SK-N-SH treated with all-trans-retinoic acid at 6 μM for 48 hours (cell line): Measurements from ENCODE around the gene HDAC4.

ENCODE experiments used
- ATAC-seq: fragments of 200-7000 bp; cut with Tn5 transposase; 3 replicates; pipeline ENCODE4 v1.9.1; 2020; ENCODE audit warnings: mild to moderate bottlenecking, moderate library complexity
- ARNTL ChIP-seq: fragments of 450-650 bp; formaldehyde crosslinking; IDR thresholded peaks from 2 replicates; pipeline ENCODE4 v1.5.0; 2020; ENCODE audit warnings: low read depth, mild to moderate bottlenecking, moderate library complexity, borderline replicate concordance
- CSDC2 ChIP-seq: fragments of 250-450 bp; sonication (Bioruptor Pico); IDR thresholded peaks from 2 replicates; pipeline ENCODE4 v1.5.0; 2020; ENCODE audit warnings: mild to moderate bottlenecking, moderate library complexity
- ESRRG ChIP-seq: fragments of 250-450 bp; sonication (Bioruptor Pico); IDR thresholded peaks from 2 replicates; pipeline ENCODE4 v1.6.1; 2021; ENCODE audit warnings: mild to moderate bottlenecking
- GLIS3 ChIP-seq: fragments of 250-450 bp; sonication (Bioruptor Pico); IDR thresholded peaks from 2 replicates; pipeline ENCODE4 v1.5.0; 2020; ENCODE audit warnings: mild to moderate bottlenecking, moderate library complexity
- ISL1 ChIP-seq: fragments of 250-450 bp; sonication (Bioruptor Pico); IDR thresholded peaks from 2 replicates; pipeline ENCODE4 v2.1.2; 2022; ENCODE audit warnings: mild to moderate bottlenecking, moderate library complexity
- OSR1 ChIP-seq: fragments of 250-450 bp; sonication (Bioruptor Pico); IDR thresholded peaks from 2 replicates; pipeline ENCODE4 v1.8.0; 2022; ENCODE audit warnings: moderate library complexity, mild to moderate bottlenecking, inconsistent platforms
- POU6F1 ChIP-seq: fragments of 250-450 bp; sonication (Bioruptor Pico); IDR thresholded peaks from 2 replicates; pipeline ENCODE4 v1.8.0; 2021; ENCODE audit warnings: low read depth, mild to moderate bottlenecking, moderate library complexity, borderline replicate concordance
- PPARA ChIP-seq: fragments of 250-450 bp; sonication (Bioruptor Pico); IDR thresholded peaks from 2 replicates; pipeline ENCODE4 v1.5.0; 2020; ENCODE audit warnings: mild to moderate bottlenecking, borderline replicate concordance
- RARB ChIP-seq: fragments of 250-450 bp; sonication (Bioruptor Pico); IDR thresholded peaks from 2 replicates; pipeline ENCODE4 v1.8.0; 2021; ENCODE audit warnings: mild to moderate bottlenecking, moderate library complexity
- SNAI2 ChIP-seq: fragments of 250-450 bp; sonication (Bioruptor Pico); IDR thresholded peaks from 2 replicates; pipeline ENCODE4 v1.5.0; 2020; ENCODE audit warnings: mild to moderate bottlenecking, moderate library complexity
- TCF4 ChIP-seq: fragments of 250-450 bp; sonication (Bioruptor Pico); IDR thresholded peaks from 2 replicates; pipeline ENCODE4 v1.8.0; 2021; ENCODE audit warnings: mild to moderate bottlenecking, moderate library complexity, borderline replicate concordance
- TOX ChIP-seq: fragments of 250-450 bp; sonication (Bioruptor Pico); IDR thresholded peaks from 2 replicates; pipeline ENCODE4 v1.8.0; 2021; ENCODE audit warnings: mild to moderate bottlenecking, moderate library complexity, borderline replicate concordance
- TSHZ2 ChIP-seq: fragments of 250-450 bp; sonication (Bioruptor Pico); IDR thresholded peaks from 2 replicates; pipeline ENCODE4 v1.5.0; 2020; ENCODE audit warnings: mild to moderate bottlenecking, moderate library complexity
- ZC3H10 ChIP-seq: fragments of 250-450 bp; sonication (Bioruptor Pico); IDR thresholded peaks from 2 replicates; pipeline ENCODE4 v1.5.1; 2021; ENCODE audit warnings: mild to moderate bottlenecking, moderate library complexity
- ZFP3 ChIP-seq: fragments of 250-450 bp; sonication (Bioruptor Pico); IDR thresholded peaks from 2 replicates; pipeline ENCODE4 v1.5.0; 2020; ENCODE audit warnings: mild to moderate bottlenecking, moderate library complexity
- ZFP30 ChIP-seq: fragments of 450-650 bp; formaldehyde crosslinking; IDR thresholded peaks from 2 replicates; pipeline ENCODE4 v1.5.0; 2022; ENCODE audit warnings: mild to moderate bottlenecking, moderate library complexity
- ZNF565 ChIP-seq: fragments of 450-650 bp; formaldehyde crosslinking; conservative IDR thresholded peaks from 2 replicates; pipeline ENCODE4 v1.5.0; 2020; ENCODE audit warnings: low read depth, mild to moderate bottlenecking, moderate library complexity
- ZNF70 ChIP-seq: fragments of 450-650 bp; formaldehyde crosslinking; IDR thresholded peaks from 2 replicates; pipeline ENCODE4 v1.5.0; 2020; ENCODE audit warnings: mild to moderate bottlenecking, moderate library complexity
- ZNF8 ChIP-seq: fragments of 450-650 bp; formaldehyde crosslinking; IDR thresholded peaks from 2 replicates; pipeline ENCODE4 v1.5.0; 2020; ENCODE audit warnings: mild to moderate bottlenecking, moderate library complexity
- TF ChIP-seq, protein P1 (sequence below): fragments of 250-450 bp; sonication (Bioruptor Pico); IDR thresholded peaks from 2 replicates; pipeline ENCODE4 v1.8.0; 2020; ENCODE audit warnings: mild to moderate bottlenecking, moderate library complexity, borderline replicate concordance
- TF ChIP-seq, protein P2 (sequence below): fragments of 250-450 bp; sonication (Bioruptor Pico); IDR thresholded peaks from 2 replicates; pipeline ENCODE4 v1.5.1; 2020; ENCODE audit warnings: low read depth, mild to moderate bottlenecking, moderate library complexity

HDAC4 gene

GRCh38 chr2:239198221-239198620, 202.6 kb downstream of the HDAC4 start:
- ATAC-seq, result no peak
- TF ChIP-seq ZNF70 (no peak), ZFP30 (CRISPR knock-in tag) (no peak), RARB (CRISPR knock-in tag) (no peak), ZC3H10 (CRISPR knock-in tag) (no peak), PPARA (CRISPR knock-in tag) (no peak), POU6F1 (CRISPR knock-in tag) (no peak), ZNF8 (CRISPR knock-in tag) (no peak), ZNF565 (no peak), TOX (no peak), GLIS3 (CRISPR knock-in tag) (no peak)
- TF ChIP-seq, protein P1, sequence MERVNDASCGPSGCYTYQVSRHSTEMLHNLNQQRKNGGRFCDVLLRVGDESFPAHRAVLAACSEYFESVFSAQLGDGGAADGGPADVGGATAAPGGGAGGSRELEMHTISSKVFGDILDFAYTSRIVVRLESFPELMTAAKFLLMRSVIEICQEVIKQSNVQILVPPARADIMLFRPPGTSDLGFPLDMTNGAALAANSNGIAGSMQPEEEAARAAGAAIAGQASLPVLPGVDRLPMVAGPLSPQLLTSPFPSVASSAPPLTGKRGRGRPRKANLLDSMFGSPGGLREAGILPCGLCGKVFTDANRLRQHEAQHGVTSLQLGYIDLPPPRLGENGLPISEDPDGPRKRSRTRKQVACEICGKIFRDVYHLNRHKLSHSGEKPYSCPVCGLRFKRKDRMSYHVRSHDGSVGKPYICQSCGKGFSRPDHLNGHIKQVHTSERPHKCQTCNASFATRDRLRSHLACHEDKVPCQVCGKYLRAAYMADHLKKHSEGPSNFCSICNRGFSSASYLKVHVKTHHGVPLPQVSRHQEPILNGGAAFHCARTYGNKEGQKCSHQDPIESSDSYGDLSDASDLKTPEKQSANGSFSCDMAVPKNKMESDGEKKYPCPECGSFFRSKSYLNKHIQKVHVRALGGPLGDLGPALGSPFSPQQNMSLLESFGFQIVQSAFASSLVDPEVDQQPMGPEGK, result no peak

GRCh38 chr2:239197146-239197545, 203.7 kb downstream of the HDAC4 start:
- no peak for ATAC-seq

More at GRCh38 chr2:239197146-239197545, 203.7 kb downstream of the HDAC4 start:
- no peak for TF ChIP-seq PPARA (CRISPR knock-in tag)
- TF ChIP-seq ZNF70, result no peak
- TF ChIP-seq, protein P2, sequence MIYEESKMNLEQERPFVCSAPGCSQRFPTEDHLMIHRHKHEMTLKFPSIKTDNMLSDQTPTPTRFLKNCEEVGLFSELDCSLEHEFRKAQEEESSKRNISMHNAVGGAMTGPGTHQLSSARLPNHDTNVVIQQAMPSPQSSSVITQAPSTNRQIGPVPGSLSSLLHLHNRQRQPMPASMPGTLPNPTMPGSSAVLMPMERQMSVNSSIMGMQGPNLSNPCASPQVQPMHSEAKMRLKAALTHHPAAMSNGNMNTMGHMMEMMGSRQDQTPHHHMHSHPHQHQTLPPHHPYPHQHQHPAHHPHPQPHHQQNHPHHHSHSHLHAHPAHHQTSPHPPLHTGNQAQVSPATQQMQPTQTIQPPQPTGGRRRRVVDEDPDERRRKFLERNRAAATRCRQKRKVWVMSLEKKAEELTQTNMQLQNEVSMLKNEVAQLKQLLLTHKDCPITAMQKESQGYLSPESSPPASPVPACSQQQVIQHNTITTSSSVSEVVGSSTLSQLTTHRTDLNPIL, result no peak
- TF ChIP-seq TCF4 (CRISPR knock-in tag), result no peak
- TF ChIP-seq TSHZ2 (CRISPR knock-in tag), result no peak
- TF ChIP-seq ZNF565, result no peak
- no peak for TF ChIP-seq POU6F1 (CRISPR knock-in tag)
- no peak for TF ChIP-seq ARNTL (CRISPR knock-in tag)
- no peak for TF ChIP-seq ZNF8 (CRISPR knock-in tag)
- no peak for TF ChIP-seq CSDC2 (CRISPR knock-in tag)
- TF ChIP-seq ZFP3 (CRISPR knock-in tag), result no peak
- no peak for TF ChIP-seq ZFP30 (CRISPR knock-in tag)
- TF ChIP-seq ESRRG (CRISPR knock-in tag), result no peak
- no peak for TF ChIP-seq RARB (CRISPR knock-in tag)
- no peak for TF ChIP-seq TOX
- no peak for TF ChIP-seq OSR1 (CRISPR knock-in tag)
- no peak for TF ChIP-seq SNAI2 (CRISPR knock-in tag)
- no peak for TF ChIP-seq ISL1
- TF ChIP-seq GLIS3 (CRISPR knock-in tag), result no peak
